Activated CD4-positive, CD25-positive, alpha-beta regulatory T cell treated with anti-CD3 and anti-CD28 coated beads, Interleukin-2, amount 50 U/mL, for 24 hours (primary cell): ENCODE measurements around the gene KRT7.
"Not testable (repeated sequence)": the region's sequence is repeated elsewhere in the genome, so short reads cannot be mapped to it uniquely, and the experiment has no call there.

Source experiments
- ATAC-seq, 2 donors: fragments of 150-1000 bp; cut with Tn5 transposase; one replicate each; pipeline ENCODE4 v1.10.0; 2021; ENCODE audit warnings: mild to moderate bottlenecking in 1 of 2, moderate library complexity in 1 of 2

The KRT7 gene

GRCh38 chr12:52280796-52281560 lies 47.9 kb downstream of the KRT7 start:
- no peak for ATAC-seq

GRCh38 chr12:52284562-52285171 lies 51.6 kb downstream of the KRT7 start:
- no peak for ATAC-seq

GRCh38 chr12:52285172-52285745 lies 52.2 kb downstream of the KRT7 start:
- no peak for ATAC-seq

- no peak for ATAC-seq
Observed at GRCh38 chr12:52285851-52286530, 52.9 kb downstream of the KRT7 start.

- ATAC-seq: not testable (repeated sequence)
Observed at GRCh38 chr12:52286857-52287785, 54.1 kb downstream of the KRT7 start.

GRCh38 chr12:52287816-52288805 lies 55.1 kb downstream of the KRT7 start:
- ATAC-seq: not testable (repeated sequence)

- not testable (repeated sequence) for ATAC-seq
Observed at GRCh38 chr12:52290483-52291134, 57.6 kb downstream of the KRT7 start.

- ATAC-seq: no peak
Observed at GRCh38 chr12:52291267-52291935, 58.4 kb downstream of the KRT7 start, which contains the start of gene KRT81. KRT81 (minus strand) TSS chr12:52291534; CDS start chr12:52291465, 69 bp downstream.

GRCh38 chr12:52293926-52294325 lies 60.9 kb downstream of the KRT7 start:
- ATAC-seq: no peak

- ATAC-seq: no peak
Observed at GRCh38 chr12:52294803-52295202, 61.8 kb downstream of the KRT7 start.

GRCh38 chr12:52295663-52296062 lies 62.6 kb downstream of the KRT7 start:
- ATAC-seq: no peak

GRCh38 chr12:52296572-52297215 lies 63.7 kb downstream of the KRT7 start:
- ATAC-seq: no peak
